WTC11 (cell line): Measurements from ENCODE around the gene SFMBT1. TPM values are rescaled to one million over a fixed set of nuclear protein-coding genes. Genes with fewer than 3 reads are reported as not detected.
A peak's percentile ranks its signal among the peaks of the same experiment; 100 is the strongest.

ENCODE experiments used
- ATAC-seq: fragments of 200-7000 bp; cut with Tn5 transposase; 2 replicates; pipeline ENCODE4 v1.10.0; 2021; ENCODE audit warnings: mild to moderate bottlenecking, moderate library complexity
- CTCF ChIA-PET: fragments of 300-600 bp; sonication (Branson Sonifier 250); formaldehyde crosslinking; loops from one replicate; lab custom pipeline; 2021; ENCODE audit warnings: antibody characterized with exemption; lab: Charles Lee
- POLR2A ChIA-PET: fragments of 350-600 bp; sonication (Branson Sonifier 250); formaldehyde crosslinking; loops from one replicate; lab custom pipeline; 2021; ENCODE audit warnings: antibody characterized with exemption; lab: Charles Lee
- DNase-seq: peaks from one replicate; pipeline ENCODE4 v3.0.0; 2021; ENCODE audit warnings: low spot score
- H3K27ac Mint-ChIP-seq: 2 replicates; pipeline ENCODE4 v1.8.0; 2021; ENCODE audit warnings: mixed read lengths
- H3K27me3 Mint-ChIP-seq: 2 replicates; pipeline ENCODE4 v1.8.0; 2021; ENCODE audit warnings: low read depth, mild to moderate bottlenecking, moderate library complexity, mixed read lengths
- H3K36me3 Mint-ChIP-seq: 2 replicates; pipeline ENCODE4 v1.8.0; 2021; ENCODE audit warnings: mixed read lengths
- H3K4me1 Mint-ChIP-seq: 2 replicates; pipeline ENCODE4 v1.8.0; 2022; ENCODE audit warnings: mixed read lengths
- H3K4me3 Mint-ChIP-seq: 2 replicates; pipeline ENCODE4 v1.8.0; 2021; ENCODE audit warnings: mild to moderate bottlenecking, moderate library complexity, mixed read lengths
- H3K9me3 Mint-ChIP-seq: 2 replicates; pipeline ENCODE4 v1.8.0; 2021; ENCODE audit warnings: mixed read lengths
- CBFB ChIP-seq: sonication (generic); formaldehyde crosslinking; IDR thresholded peaks from 2 replicates; pipeline ENCODE4 v1.8.1; 2022; ENCODE audit warnings: mild to moderate bottlenecking, low read depth, missing genetic modification reagents
- CREM ChIP-seq: sonication (generic); formaldehyde crosslinking; IDR thresholded peaks from 2 replicates; pipeline ENCODE4 v1.8.1; 2022; ENCODE audit warnings: mild to moderate bottlenecking, missing genetic modification reagents, moderate library complexity
- FOXK1 ChIP-seq: sonication (generic); formaldehyde crosslinking; IDR thresholded peaks from 2 replicates; pipeline ENCODE4 v1.8.0; 2022; ENCODE audit warnings: mild to moderate bottlenecking, moderate library complexity, missing genetic modification reagents
- JAZF1 ChIP-seq: fragments of 250-450 bp; sonication (Bioruptor Pico); IDR thresholded peaks from 2 replicates; pipeline ENCODE4 v1.9.0; 2021; ENCODE audit warnings: moderate library complexity, mild to moderate bottlenecking, inconsistent platforms
- MAX ChIP-seq: sonication (generic); formaldehyde crosslinking; IDR thresholded peaks from 2 replicates; pipeline ENCODE4 v1.8.0; 2022; ENCODE audit warnings: mild to moderate bottlenecking, missing genetic modification reagents
- NFE2L1 ChIP-seq: sonication (generic); formaldehyde crosslinking; IDR thresholded peaks from 2 replicates; pipeline ENCODE4 v1.8.1; 2023; ENCODE audit warnings: missing genetic modification reagents
- OVOL2 ChIP-seq: fragments of 250-450 bp; sonication (Bioruptor Pico); IDR thresholded peaks from 2 replicates; pipeline ENCODE4 v1.9.0; 2021; ENCODE audit warnings: mild to moderate bottlenecking, borderline replicate concordance
- PRRX2 ChIP-seq: fragments of 250-450 bp; sonication (Bioruptor Pico); IDR thresholded peaks from 2 replicates; pipeline ENCODE4 v1.8.0; 2021; ENCODE audit warnings: mild to moderate bottlenecking
- RORB ChIP-seq: fragments of 250-450 bp; sonication (Bioruptor Pico); IDR thresholded peaks from 2 replicates; pipeline ENCODE4 v1.9.0; 2021; ENCODE audit warnings: mild to moderate bottlenecking
- SOX15 ChIP-seq: fragments of 250-450 bp; sonication (Bioruptor Pico); IDR thresholded peaks from 2 replicates; pipeline ENCODE4 v1.9.0; 2021; ENCODE audit warnings: mild to moderate bottlenecking
- TCF7 ChIP-seq: sonication (generic); formaldehyde crosslinking; IDR thresholded peaks from 2 replicates; pipeline ENCODE4 v1.8.0; 2022; ENCODE audit warnings: mild to moderate bottlenecking, low read depth, missing genetic modification reagents, moderate library complexity
- TP53 ChIP-seq: sonication (generic); formaldehyde crosslinking; IDR thresholded peaks from 2 replicates; pipeline ENCODE4 v1.8.1; 2023; ENCODE audit warnings: mild to moderate bottlenecking, missing genetic modification reagents
- USF2 ChIP-seq: sonication (generic); formaldehyde crosslinking; IDR thresholded peaks from 2 replicates; pipeline ENCODE4 v1.8.1; 2023; ENCODE audit warnings: mild to moderate bottlenecking, missing genetic modification reagents, moderate library complexity
- ZBTB21 ChIP-seq: sonication (generic); formaldehyde crosslinking; IDR thresholded peaks from 2 replicates; pipeline ENCODE4 v1.8.1; 2023; ENCODE audit warnings: mild to moderate bottlenecking, missing genetic modification reagents, borderline replicate concordance
- ZNF219 ChIP-seq: sonication (generic); formaldehyde crosslinking; IDR thresholded peaks from 2 replicates; pipeline ENCODE4 v1.8.0; 2023; ENCODE audit warnings: missing genetic modification reagents, mild to moderate bottlenecking, borderline replicate concordance
- ZNF263 ChIP-seq: sonication (generic); formaldehyde crosslinking; IDR thresholded peaks from 2 replicates; pipeline ENCODE4 v1.8.1; 2022; ENCODE audit warnings: low read depth, mild to moderate bottlenecking, moderate library complexity, missing genetic modification reagents
- total RNA-seq: library from RNA; stranded (reverse); gene quantifications from 3 replicates; pipeline ENCODE4 v1.2.3, GENCODE V29; 2021
- TF ChIP-seq, protein P1 (sequence below): sonication (generic); formaldehyde crosslinking; IDR thresholded peaks from 2 replicates; pipeline ENCODE4 v1.8.1; 2022; ENCODE audit warnings: missing genetic modification reagents, borderline replicate concordance
- TF ChIP-seq, protein P2 (sequence below): fragments of 250-450 bp; sonication (Bioruptor Pico); IDR thresholded peaks from 2 replicates; pipeline ENCODE4 v1.9.0; 2021; ENCODE audit warnings: mild to moderate bottlenecking, borderline replicate concordance
- TF ChIP-seq, protein P3 (sequence below): sonication (generic); formaldehyde crosslinking; IDR thresholded peaks from 2 replicates; pipeline ENCODE4 v1.8.1; 2023; ENCODE audit warnings: mild to moderate bottlenecking, missing genetic modification reagents
- TF ChIP-seq, protein P4 (sequence below): sonication (generic); formaldehyde crosslinking; IDR thresholded peaks from 2 replicates; pipeline ENCODE4 v1.8.1; 2022; ENCODE audit warnings: mild to moderate bottlenecking, moderate library complexity, missing genetic modification reagents

The SFMBT1 gene
- total RNA-seq, 1 experiment from 2014 or later, result 20.9 TPM

DNA sequence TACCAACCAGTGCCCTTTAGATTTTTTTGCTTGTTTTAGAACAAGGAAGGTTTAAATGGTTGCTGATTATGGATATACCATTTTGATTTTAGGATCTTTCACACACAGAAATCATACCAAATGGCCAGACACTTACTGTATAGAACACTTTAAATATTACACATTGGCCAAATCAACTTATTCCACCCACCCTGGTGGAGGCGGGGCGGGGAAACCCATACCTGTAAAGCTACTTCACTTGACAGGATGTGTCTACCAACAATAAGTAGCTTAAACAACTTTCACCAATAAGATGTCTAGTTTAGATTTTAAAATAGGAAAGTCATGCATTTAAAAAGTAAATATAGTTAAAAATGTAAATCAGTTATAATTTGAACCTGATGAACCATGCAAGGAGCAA is 17.0 kb upstream of the SFMBT1 start (continued):
- TF ChIP-seq TCF7 (CRISPR knock-in tag) (no peak), PRRX2 (CRISPR knock-in tag) (no peak), CREM (CRISPR knock-in tag) (no peak), MAX (no peak), ZNF219 (CRISPR knock-in tag) (no peak), JAZF1 (no peak)
- TF ChIP-seq, protein P1, sequence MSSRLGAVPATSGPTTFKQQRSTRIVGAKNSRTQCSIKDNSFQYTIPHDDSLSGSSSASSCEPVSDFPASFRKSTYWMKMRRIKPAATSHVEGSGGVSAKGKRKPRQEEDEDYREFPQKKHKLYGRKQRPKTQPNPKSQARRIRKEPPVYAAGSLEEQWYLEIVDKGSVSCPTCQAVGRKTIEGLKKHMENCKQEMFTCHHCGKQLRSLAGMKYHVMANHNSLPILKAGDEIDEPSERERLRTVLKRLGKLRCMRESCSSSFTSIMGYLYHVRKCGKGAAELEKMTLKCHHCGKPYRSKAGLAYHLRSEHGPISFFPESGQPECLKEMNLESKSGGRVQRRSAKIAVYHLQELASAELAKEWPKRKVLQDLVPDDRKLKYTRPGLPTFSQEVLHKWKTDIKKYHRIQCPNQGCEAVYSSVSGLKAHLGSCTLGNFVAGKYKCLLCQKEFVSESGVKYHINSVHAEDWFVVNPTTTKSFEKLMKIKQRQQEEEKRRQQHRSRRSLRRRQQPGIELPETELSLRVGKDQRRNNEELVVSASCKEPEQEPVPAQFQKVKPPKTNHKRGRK (CRISPR knock-in tag), result no peak

- peak; percentile 81 for ATAC-seq
- no peaks in the 10 kb centered on the region for H3K36me3 Mint-ChIP-seq
- 0 out of 2 replicates have a peak, but pooled peaks cover 3% of the 10 kb centered on the region for H3K27me3 Mint-ChIP-seq
- no peak overlapping the region for H3K27ac Mint-ChIP-seq
- no peaks in the 10 kb centered on the region for H3K4me1 Mint-ChIP-seq
- ChIA-PET CTCF (interaction anchor here (1.0 to 1.6 kb wide), 2 partner anchors 10 to 122 kb away, joined by 3 to 5 read pairs; no protein-coding TSS in a partner anchor), POLR2A (no interaction called here)
- no peaks in the 10 kb centered on the region for H3K9me3 Mint-ChIP-seq
- no peak for TF ChIP-seq CBFB (CRISPR knock-in tag)
- TF ChIP-seq ZNF263, result no peak
- TF ChIP-seq, protein P2, sequence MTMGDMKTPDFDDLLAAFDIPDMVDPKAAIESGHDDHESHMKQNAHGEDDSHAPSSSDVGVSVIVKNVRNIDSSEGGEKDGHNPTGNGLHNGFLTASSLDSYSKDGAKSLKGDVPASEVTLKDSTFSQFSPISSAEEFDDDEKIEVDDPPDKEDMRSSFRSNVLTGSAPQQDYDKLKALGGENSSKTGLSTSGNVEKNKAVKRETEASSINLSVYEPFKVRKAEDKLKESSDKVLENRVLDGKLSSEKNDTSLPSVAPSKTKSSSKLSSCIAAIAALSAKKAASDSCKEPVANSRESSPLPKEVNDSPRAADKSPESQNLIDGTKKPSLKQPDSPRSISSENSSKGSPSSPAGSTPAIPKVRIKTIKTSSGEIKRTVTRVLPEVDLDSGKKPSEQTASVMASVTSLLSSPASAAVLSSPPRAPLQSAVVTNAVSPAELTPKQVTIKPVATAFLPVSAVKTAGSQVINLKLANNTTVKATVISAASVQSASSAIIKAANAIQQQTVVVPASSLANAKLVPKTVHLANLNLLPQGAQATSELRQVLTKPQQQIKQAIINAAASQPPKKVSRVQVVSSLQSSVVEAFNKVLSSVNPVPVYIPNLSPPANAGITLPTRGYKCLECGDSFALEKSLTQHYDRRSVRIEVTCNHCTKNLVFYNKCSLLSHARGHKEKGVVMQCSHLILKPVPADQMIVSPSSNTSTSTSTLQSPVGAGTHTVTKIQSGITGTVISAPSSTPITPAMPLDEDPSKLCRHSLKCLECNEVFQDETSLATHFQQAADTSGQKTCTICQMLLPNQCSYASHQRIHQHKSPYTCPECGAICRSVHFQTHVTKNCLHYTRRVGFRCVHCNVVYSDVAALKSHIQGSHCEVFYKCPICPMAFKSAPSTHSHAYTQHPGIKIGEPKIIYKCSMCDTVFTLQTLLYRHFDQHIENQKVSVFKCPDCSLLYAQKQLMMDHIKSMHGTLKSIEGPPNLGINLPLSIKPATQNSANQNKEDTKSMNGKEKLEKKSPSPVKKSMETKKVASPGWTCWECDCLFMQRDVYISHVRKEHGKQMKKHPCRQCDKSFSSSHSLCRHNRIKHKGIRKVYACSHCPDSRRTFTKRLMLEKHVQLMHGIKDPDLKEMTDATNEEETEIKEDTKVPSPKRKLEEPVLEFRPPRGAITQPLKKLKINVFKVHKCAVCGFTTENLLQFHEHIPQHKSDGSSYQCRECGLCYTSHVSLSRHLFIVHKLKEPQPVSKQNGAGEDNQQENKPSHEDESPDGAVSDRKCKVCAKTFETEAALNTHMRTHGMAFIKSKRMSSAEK (CRISPR knock-in tag), result no peak
- TF ChIP-seq NFE2L1 (CRISPR knock-in tag), result no peak
- TF ChIP-seq SOX15, result no peak
- TF ChIP-seq RORB (CRISPR knock-in tag), result no peak
- TF ChIP-seq, protein P3, sequence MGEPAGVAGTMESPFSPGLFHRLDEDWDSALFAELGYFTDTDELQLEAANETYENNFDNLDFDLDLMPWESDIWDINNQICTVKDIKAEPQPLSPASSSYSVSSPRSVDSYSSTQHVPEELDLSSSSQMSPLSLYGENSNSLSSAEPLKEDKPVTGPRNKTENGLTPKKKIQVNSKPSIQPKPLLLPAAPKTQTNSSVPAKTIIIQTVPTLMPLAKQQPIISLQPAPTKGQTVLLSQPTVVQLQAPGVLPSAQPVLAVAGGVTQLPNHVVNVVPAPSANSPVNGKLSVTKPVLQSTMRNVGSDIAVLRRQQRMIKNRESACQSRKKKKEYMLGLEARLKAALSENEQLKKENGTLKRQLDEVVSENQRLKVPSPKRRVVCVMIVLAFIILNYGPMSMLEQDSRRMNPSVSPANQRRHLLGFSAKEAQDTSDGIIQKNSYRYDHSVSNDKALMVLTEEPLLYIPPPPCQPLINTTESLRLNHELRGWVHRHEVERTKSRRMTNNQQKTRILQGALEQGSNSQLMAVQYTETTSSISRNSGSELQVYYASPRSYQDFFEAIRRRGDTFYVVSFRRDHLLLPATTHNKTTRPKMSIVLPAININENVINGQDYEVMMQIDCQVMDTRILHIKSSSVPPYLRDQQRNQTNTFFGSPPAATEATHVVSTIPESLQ, result no peak
- no peak for TF ChIP-seq FOXK1
- no peak for TF ChIP-seq ZBTB21 (CRISPR knock-in tag)
- TF ChIP-seq, protein P4, sequence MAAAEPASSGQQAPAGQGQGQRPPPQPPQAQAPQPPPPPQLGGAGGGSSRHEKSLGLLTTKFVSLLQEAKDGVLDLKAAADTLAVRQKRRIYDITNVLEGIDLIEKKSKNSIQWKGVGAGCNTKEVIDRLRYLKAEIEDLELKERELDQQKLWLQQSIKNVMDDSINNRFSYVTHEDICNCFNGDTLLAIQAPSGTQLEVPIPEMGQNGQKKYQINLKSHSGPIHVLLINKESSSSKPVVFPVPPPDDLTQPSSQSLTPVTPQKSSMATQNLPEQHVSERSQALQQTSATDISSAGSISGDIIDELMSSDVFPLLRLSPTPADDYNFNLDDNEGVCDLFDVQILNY (CRISPR knock-in tag), result no peak
- TF ChIP-seq TP53 (CRISPR knock-in tag), result no peak
- no peak for TF ChIP-seq OVOL2 (CRISPR knock-in tag)
- TF ChIP-seq, protein P1 (CRISPR knock-in tag), result no peak
- no peak for TF ChIP-seq USF2 (CRISPR knock-in tag)
- DNase-seq, result no peak
- H3K4me3 Mint-ChIP-seq, result no peak overlapping the region
Measured at GRCh38 chr3:53056442-53056841, 10.6 kb upstream of the SFMBT1 start.
